Muscle layer of colon (tissue), 2 donors: ENCODE data around the gene SETBP1.

Experiments
- H3K27ac ChIP-seq: one replicate; pipeline ENCODE4 v1.7.0; 2013; ENCODE audit warnings: low read depth, mild to moderate bottlenecking, low read length, moderate library complexity
- H3K27me3 ChIP-seq, 2 donors: one replicate each; pipeline ENCODE4 v1.7.0; 2013; ENCODE audit warnings: low read length in 2 of 2, mild to moderate bottlenecking in 2 of 2; ENCODE audit not compliant: insufficient read depth in 2 of 2, control insufficient read depth in 1 of 2
- H3K36me3 ChIP-seq: one replicate; pipeline ENCODE4 v1.7.0; 2013; ENCODE audit warnings: mild to moderate bottlenecking, low read length; ENCODE audit not compliant: insufficient read depth
- H3K4me1 ChIP-seq: one replicate; pipeline ENCODE4 v1.7.0; 2013; ENCODE audit warnings: mild to moderate bottlenecking, low read length; ENCODE audit not compliant: insufficient read depth
- H3K4me3 ChIP-seq, 2 donors: one replicate each; pipeline ENCODE4 v1.7.0; 2013; ENCODE audit warnings: low read length in 2 of 2, low read depth in 1 of 2, mild to moderate bottlenecking in 1 of 2, moderate library complexity in 1 of 2
- H3K9ac ChIP-seq: one replicate; pipeline ENCODE4 v1.7.0; 2013; ENCODE audit warnings: low read length
- H3K9me3 ChIP-seq: one replicate; pipeline ENCODE4 v1.7.0; 2013; ENCODE audit warnings: mild to moderate bottlenecking, low read length
- donor health status: abdominal sarcoma.
- donor health status: Adenocarcinoma of cecum.

The SETBP1 gene

GRCh38 chr18:44696892-44697291 is 16.2 kb downstream of the SETBP1 start:
- Histone ChIP-seq H3K27me3 (no peaks in the 10 kb centered on the region), H3K36me3 (no peaks in the 10 kb centered on the region), H3K4me1 (peaks cover 67% of the 10 kb centered on the region), H3K9me3 (no peaks in the 10 kb centered on the region), H3K9ac (no peak overlapping the region), H3K27ac (peak overlapping the region; percentile 52), H3K4me3 (peak overlapping the region in 1 of 2 donors; percentile 22)

GRCh38 chr18:44697315-44697714 is 16.6 kb downstream of the SETBP1 start:
- Histone ChIP-seq H3K27ac (peak overlapping the region; percentile 52), H3K9ac (no peak overlapping the region), H3K9me3 (no peaks in the 10 kb centered on the region), H3K4me3 (no peak overlapping the region), H3K36me3 (no peaks in the 10 kb centered on the region), H3K4me1 (peaks cover 70% of the 10 kb centered on the region), H3K27me3 (no peaks in the 10 kb centered on the region)

- H3K4me3 ChIP-seq = no peak overlapping the region
- H3K9me3 ChIP-seq = no peaks in the 10 kb centered on the region
- no peaks in the 10 kb centered on the region for H3K36me3 ChIP-seq
- H3K4me1 ChIP-seq = peaks cover 70% of the 10 kb centered on the region
- H3K27ac ChIP-seq = peak overlapping the region; percentile 6
- no peak overlapping the region for H3K9ac ChIP-seq
- H3K27me3 ChIP-seq = no peaks in the 10 kb centered on the region
These were observed 17.8 kb downstream of the SETBP1 start for GRCh38 chr18:44698518-44698917.

GRCh38 chr18:44699572-44700261 is 19.0 kb downstream of the SETBP1 start:
- no peaks in the 10 kb centered on the region for H3K27me3 ChIP-seq
- peaks cover 78% of the 10 kb centered on the region for H3K4me1 ChIP-seq
- H3K4me3 ChIP-seq = no peak overlapping the region
- H3K9me3 ChIP-seq = no peaks in the 10 kb centered on the region
- H3K36me3 ChIP-seq = no peaks in the 10 kb centered on the region
- peak overlapping the region; percentile 48 for H3K27ac ChIP-seq
- no peak overlapping the region for H3K9ac ChIP-seq

GRCh38 chr18:44700652-44701051 is 20.0 kb downstream of the SETBP1 start:
- Histone ChIP-seq H3K4me1 (peaks cover 79% of the 10 kb centered on the region), H3K27ac (peak overlapping the region; percentile 48)

GRCh38 chr18:44701227-44701626 is 20.5 kb downstream of the SETBP1 start:
- Histone ChIP-seq H3K27ac (peak overlapping the region; percentile 48), H3K9ac (peak overlapping the region; percentile 15), H3K9me3 (no peaks in the 10 kb centered on the region), H3K36me3 (no peaks in the 10 kb centered on the region), H3K4me3 (no peak overlapping the region), H3K27me3 (no peaks in the 10 kb centered on the region), H3K4me1 (peaks cover 76% of the 10 kb centered on the region)

More at GRCh38 chr18:44700652-44701051, 20.0 kb downstream of the SETBP1 start:
- H3K36me3 ChIP-seq = no peaks in the 10 kb centered on the region
- H3K9ac ChIP-seq = peak overlapping the region; percentile 15
- no peaks in the 10 kb centered on the region for H3K9me3 ChIP-seq
- no peak overlapping the region for H3K4me3 ChIP-seq
- no peaks in the 10 kb centered on the region for H3K27me3 ChIP-seq

- Histone ChIP-seq H3K9ac (no peak overlapping the region), H3K9me3 (no peaks in the 10 kb centered on the region), H3K27ac (no peak overlapping the region), H3K4me1 (peaks cover 71% of the 10 kb centered on the region), H3K27me3 (no peaks in the 10 kb centered on the region), H3K4me3 (no peak overlapping the region), H3K36me3 (no peaks in the 10 kb centered on the region)
These were observed 21.9 kb downstream of the SETBP1 start for GRCh38 chr18:44702594-44702993.

GRCh38 chr18:44704135-44704789 is 23.6 kb downstream of the SETBP1 start:
- no peaks in the 10 kb centered on the region for H3K36me3 ChIP-seq
- H3K9ac ChIP-seq = no peak overlapping the region
- no peak overlapping the region for H3K27ac ChIP-seq
- H3K4me3 ChIP-seq = no peak overlapping the region
- no peaks in the 10 kb centered on the region for H3K9me3 ChIP-seq
- H3K27me3 ChIP-seq = no peaks in the 10 kb centered on the region
- H3K4me1 ChIP-seq = peaks cover 81% of the 10 kb centered on the region

GRCh38 chr18:44705075-44705675 is 24.5 kb downstream of the SETBP1 start:
- Histone ChIP-seq H3K27me3 (no peaks in the 10 kb centered on the region), H3K4me3 (no peak overlapping the region), H3K36me3 (no peaks in the 10 kb centered on the region), H3K27ac (no peak overlapping the region), H3K4me1 (peaks cover 77% of the 10 kb centered on the region), H3K9ac (no peak overlapping the region), H3K9me3 (no peaks in the 10 kb centered on the region)

GRCh38 chr18:44708451-44709083 is 27.9 kb downstream of the SETBP1 start:
- Histone ChIP-seq H3K9me3 (no peaks in the 10 kb centered on the region), H3K9ac (no peak overlapping the region), H3K36me3 (peaks cover 7% of the 10 kb centered on the region), H3K27ac (peak overlapping the region; percentile 40), H3K4me1 (peaks cover 62% of the 10 kb centered on the region), H3K27me3 (no peaks in the 10 kb centered on the region), H3K4me3 (peak overlapping the region in 1 of 2 donors; percentile 10)

GRCh38 chr18:44709307-44710126 is 28.8 kb downstream of the SETBP1 start:
- Histone ChIP-seq H3K9me3 (no peaks in the 10 kb centered on the region), H3K4me3 (no peak overlapping the region), H3K4me1 (peaks cover 55% of the 10 kb centered on the region), H3K27ac (peak overlapping the region; percentile 40), H3K9ac (no peak overlapping the region), H3K36me3 (peaks cover 9% of the 10 kb centered on the region), H3K27me3 (no peaks in the 10 kb centered on the region)
